ENCODE measurements around the gene RFPL2.
"Not testable (repeated sequence)": the region's sequence is repeated elsewhere in the genome, so short reads cannot be mapped to it uniquely, and the experiment has no call there.

DNA sequence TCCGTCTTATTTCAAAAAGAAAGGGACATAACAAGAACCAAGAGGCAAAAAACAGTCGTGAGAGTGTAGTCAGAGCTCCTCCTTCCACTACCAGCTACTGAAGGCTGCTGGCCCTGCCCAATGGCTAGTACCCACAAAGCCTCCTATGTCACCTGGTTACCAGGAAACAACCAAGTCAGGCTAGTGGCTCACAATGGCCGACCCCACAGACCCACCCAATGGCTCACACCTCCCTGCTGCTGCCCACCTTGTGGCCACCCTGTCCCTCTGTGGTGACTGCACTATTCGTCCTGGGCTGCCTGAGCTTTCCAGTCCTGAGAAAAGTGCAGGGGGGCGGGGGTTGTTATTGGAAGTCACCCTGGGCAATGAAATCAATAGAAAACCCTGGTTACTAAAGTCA lies 47.2 kb downstream of the RFPL2 start:
- not testable (repeated sequence) for TF ChIP-seq POLR2A, POLR2AphosphoS5 (IDR thresholded peaks at IDR 0.05)
- TF ChIP-seq, protein P1, sequence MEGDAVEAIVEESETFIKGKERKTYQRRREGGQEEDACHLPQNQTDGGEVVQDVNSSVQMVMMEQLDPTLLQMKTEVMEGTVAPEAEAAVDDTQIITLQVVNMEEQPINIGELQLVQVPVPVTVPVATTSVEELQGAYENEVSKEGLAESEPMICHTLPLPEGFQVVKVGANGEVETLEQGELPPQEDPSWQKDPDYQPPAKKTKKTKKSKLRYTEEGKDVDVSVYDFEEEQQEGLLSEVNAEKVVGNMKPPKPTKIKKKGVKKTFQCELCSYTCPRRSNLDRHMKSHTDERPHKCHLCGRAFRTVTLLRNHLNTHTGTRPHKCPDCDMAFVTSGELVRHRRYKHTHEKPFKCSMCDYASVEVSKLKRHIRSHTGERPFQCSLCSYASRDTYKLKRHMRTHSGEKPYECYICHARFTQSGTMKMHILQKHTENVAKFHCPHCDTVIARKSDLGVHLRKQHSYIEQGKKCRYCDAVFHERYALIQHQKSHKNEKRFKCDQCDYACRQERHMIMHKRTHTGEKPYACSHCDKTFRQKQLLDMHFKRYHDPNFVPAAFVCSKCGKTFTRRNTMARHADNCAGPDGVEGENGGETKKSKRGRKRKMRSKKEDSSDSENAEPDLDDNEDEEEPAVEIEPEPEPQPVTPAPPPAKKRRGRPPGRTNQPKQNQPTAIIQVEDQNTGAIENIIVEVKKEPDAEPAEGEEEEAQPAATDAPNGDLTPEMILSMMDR (IDR thresholded peaks at IDR 0.05) = not testable (repeated sequence)

All from prostate gland (tissue), 2 donors.